ENCODE measurements around the gene MRPL58. TPM values are rescaled to one million over a fixed set of nuclear protein-coding genes. Genes with fewer than 3 reads are reported as not detected.
A peak's percentile ranks its signal among the peaks of the same experiment; 100 is the strongest.

Gene MRPL58
- total and polyA plus RNA-seq, 2 donors (not counting 1 experiment from before 2014, with no cell fraction given), result 20.8 to 21.6 TPM

GRCh38 chr17:74970395-74970794, 42.1 kb upstream of the MRPL58 start:
- 94% methylated on average over 3 of the region's 3 CpGs for WGBS (ENCODE audit: insufficient coverage)
- no peak for ATAC-seq (ENCODE audit: low read depth)
- no peak overlapping the region for H3K9ac ChIP-seq (ENCODE audit: low read length)
- ChIA-PET POLR2A (no interaction called here), CTCF (interaction anchor here (5.9 to 7.7 kb wide), 2 partner anchors 8 to 13 kb away, joined by 32 to 67 read pairs; no protein-coding TSS in a partner anchor)
- H3K4me2 ChIP-seq (replicated peaks; ENCODE audit: low read depth, low read length, poor library complexity, severe bottlenecking), result no peak overlapping the region
- H2AFZ ChIP-seq (ENCODE audit: insufficient read depth, low read depth, low read length, poor library complexity, severe bottlenecking), result no peak overlapping the region
- H3K27me3 ChIP-seq (replicated peaks in 1 of 4; ENCODE audit: control extremely low read depth in 1 of 4, control insufficient read depth in 3 of 4, insufficient read depth in 4 of 4, low read length in 3 of 4), result peaks cover 0 to 39% (median 11%) of the 10 kb centered on the region in 4 experiments
- H3K4me1 ChIP-seq (ENCODE audit: control insufficient read depth in 2 of 2, insufficient read depth in 2 of 2, low read length in 2 of 2), result peaks cover 13 to 16% of the 10 kb centered on the region in 2 donors
- DNase-seq, result no peak
- H3K9me3 ChIP-seq (ENCODE audit: control extremely low read depth in 1 of 3, control insufficient read depth in 2 of 3, insufficient read depth in 1 of 3, low read length in 2 of 3), result peaks cover 0 to 6% (median 0%) of the 10 kb centered on the region in 3 donors
- no peaks in the 10 kb centered on the region for H4K20me1 ChIP-seq (ENCODE audit: control insufficient read depth, insufficient read depth, low read length, poor library complexity, severe bottlenecking)
- intact Hi-C loops (cut with micrococcal nuclease), result no loop called here
- H3K79me2 ChIP-seq (ENCODE audit: control insufficient read depth, insufficient read depth, low read length), result no peaks in the 10 kb centered on the region
- peaks cover 9% of the 10 kb centered on the region for H3K4me1 Mint-ChIP-seq
- peaks cover 22% of the 10 kb centered on the region for H3K27me3 Mint-ChIP-seq
- no peak overlapping the region for H3K27ac Mint-ChIP-seq
- H3K27ac ChIP-seq (ENCODE audit: low read length in 2 of 2), result no peak overlapping the region
- no peak for TF ChIP-seq CTCF (IDR thresholded peaks at IDR 0.05)
- TF ChIP-seq EZH2 (IDR thresholded peaks at IDR 0.05; ENCODE audit: borderline replicate concordance, insufficient read depth, low read depth, low read length, poor library complexity, severe bottlenecking), result no peak
- H3K4me3 Mint-ChIP-seq, result no peak overlapping the region
- no peak overlapping the region for H3K4me3 ChIP-seq (ENCODE audit: control extremely low read depth in 1 of 5, extremely low read depth in 1 of 5, insufficient read depth in 1 of 5, low read depth in 2 of 5, low read length in 4 of 5)
- H3K9me3 Mint-ChIP-seq (ENCODE audit: insufficient read depth), result no peaks in the 10 kb centered on the region
- no peaks in the 10 kb centered on the region for H3K36me3 ChIP-seq (replicated peaks in 1 of 2; ENCODE audit: control extremely low read depth in 1 of 2, control insufficient read depth in 1 of 2, extremely low read depth in 1 of 2, insufficient read depth in 2 of 2, low read length in 1 of 2)

- 94% methylated on average over 7 of the region's 8 CpGs for WGBS (ENCODE audit: insufficient coverage)
- H3K27ac Mint-ChIP-seq, result no peak overlapping the region
- no peaks in the 10 kb centered on the region for H3K79me2 ChIP-seq (ENCODE audit: control insufficient read depth, insufficient read depth, low read length)
- no peak for TF ChIP-seq CTCF (IDR thresholded peaks at IDR 0.05)
- CTCF ChIA-PET, result interaction anchor here (1.0 to 7.7 kb wide), 5 partner anchors 9 to 230 kb away, joined by 3 to 67 read pairs (median 14); partner anchors contain the start of gene MRPL58
- no peaks in the 10 kb centered on the region for H4K20me1 ChIP-seq (ENCODE audit: control insufficient read depth, insufficient read depth, low read length, poor library complexity, severe bottlenecking)
- H3K9me3 ChIP-seq (ENCODE audit: control extremely low read depth in 1 of 3, control insufficient read depth in 2 of 3, insufficient read depth in 1 of 3, low read length in 2 of 3), result peaks cover 0 to 6% (median 0%) of the 10 kb centered on the region in 3 donors
- no peaks in the 10 kb centered on the region for H3K9me3 Mint-ChIP-seq (ENCODE audit: insufficient read depth)
- peak overlapping the region; percentile 84 for H2AFZ ChIP-seq (ENCODE audit: insufficient read depth, low read depth, low read length, poor library complexity, severe bottlenecking)
- no peak overlapping the region for H3K27ac ChIP-seq (ENCODE audit: low read length in 2 of 2)
- H3K27me3 Mint-ChIP-seq, result peaks cover 24% of the 10 kb centered on the region
- peaks cover 0 to 48% (median 11%) of the 10 kb centered on the region in 4 experiments for H3K27me3 ChIP-seq (replicated peaks in 1 of 4; ENCODE audit: control extremely low read depth in 1 of 4, control insufficient read depth in 3 of 4, insufficient read depth in 4 of 4, low read length in 3 of 4)
- no peak for ATAC-seq (ENCODE audit: low read depth)
- H3K9ac ChIP-seq (ENCODE audit: low read length), result no peak overlapping the region
- H3K4me3 ChIP-seq (ENCODE audit: control extremely low read depth in 1 of 5, extremely low read depth in 1 of 5, insufficient read depth in 1 of 5, low read depth in 2 of 5, low read length in 4 of 5), result no peak overlapping the region
- no peak for DNase-seq
- H3K4me3 Mint-ChIP-seq, result peak overlapping the region; percentile 71
- H3K4me1 ChIP-seq (ENCODE audit: control insufficient read depth in 2 of 2, insufficient read depth in 2 of 2, low read length in 2 of 2), result peaks cover 13 to 16% of the 10 kb centered on the region in 2 donors
- peaks cover 9% of the 10 kb centered on the region for H3K4me1 Mint-ChIP-seq
- POLR2A ChIA-PET, result interaction anchor here (0.6 to 0.9 kb wide), 3 partner anchors 40 to 923 kb away, joined by 3 to 4 read pairs (median 3); no protein-coding TSS in a partner anchor
- intact Hi-C loops (cut with micrococcal nuclease), result no loop called here
- peak overlapping the region; percentile 92 for H3K4me2 ChIP-seq (replicated peaks; ENCODE audit: low read depth, low read length, poor library complexity, severe bottlenecking)
- no peaks in the 10 kb centered on the region for H3K36me3 ChIP-seq (replicated peaks in 1 of 2; ENCODE audit: control extremely low read depth in 1 of 2, control insufficient read depth in 1 of 2, extremely low read depth in 1 of 2, insufficient read depth in 2 of 2, low read length in 1 of 2)
Measured at GRCh38 chr17:74971069-74971841, 41.2 kb upstream of the MRPL58 start.

Data from B cell (primary cell).